Central memory CD8-positive, alpha-beta T cell (primary cell): ENCODE results near the gene GINS1.

ENCODE experiments used
- ATAC-seq: fragments of 150-1000 bp; cut with Tn5 transposase; replicated peaks from 2 replicates; pipeline ENCODE4 v1.10.0; 2022; ENCODE audit warnings: mild to moderate bottlenecking, moderate FRiP score, moderate number of reproducible peaks; ENCODE audit not compliant: poor library complexity, severe bottlenecking; ENCODE audit errors: extremely low read depth
- DNase-seq, 2 donors: peaks; one replicate each; pipeline ENCODE4 v3.0.0; 2021; ENCODE audit warnings: low spot score in 2 of 2
- H3K27ac Mint-ChIP-seq: one replicate; pipeline ENCODE4 v1.8.0; 2022; ENCODE audit warnings: low read depth, mild to moderate bottlenecking, moderate library complexity, mixed read lengths
- H3K27me3 Mint-ChIP-seq: one replicate; pipeline ENCODE4 v1.8.0; 2022; ENCODE audit warnings: mixed read lengths
- H3K36me3 Mint-ChIP-seq: one replicate; pipeline ENCODE4 v1.8.0; 2022; ENCODE audit warnings: mild to moderate bottlenecking, moderate library complexity, mixed read lengths; ENCODE audit not compliant: insufficient read depth
- H3K4me1 Mint-ChIP-seq: one replicate; pipeline ENCODE4 v1.8.0; 2022; ENCODE audit warnings: mixed read lengths
- H3K4me3 Mint-ChIP-seq: one replicate; pipeline ENCODE4 v1.8.0; 2022; ENCODE audit warnings: mild to moderate bottlenecking, moderate library complexity, mixed read lengths
- H3K9me3 Mint-ChIP-seq: one replicate; pipeline ENCODE4 v1.8.0; 2022; ENCODE audit warnings: mixed read lengths

Gene GINS1

GRCh38 chr20:25376886-25377285 is 30.6 kb upstream of the GINS1 start:
- ATAC-seq = no peak
- H3K36me3 Mint-ChIP-seq = peaks cover 7% of the 10 kb centered on the region
- no peaks in the 10 kb centered on the region for H3K27me3 Mint-ChIP-seq
- no peak overlapping the region for H3K27ac Mint-ChIP-seq
- H3K4me3 Mint-ChIP-seq = no peak overlapping the region
- DNase-seq = no peak
- H3K4me1 Mint-ChIP-seq = peaks cover 52% of the 10 kb centered on the region
- H3K9me3 Mint-ChIP-seq = no peaks in the 10 kb centered on the region

GRCh38 chr20:25378189-25378883 is 29.1 kb upstream of the GINS1 start:
- Mint-ChIP-seq H3K9me3 (no peaks in the 10 kb centered on the region), H3K27me3 (no peaks in the 10 kb centered on the region), H3K36me3 (peaks cover 5% of the 10 kb centered on the region), H3K4me3 (no peak overlapping the region), H3K4me1 (peaks cover 66% of the 10 kb centered on the region), H3K27ac (no peak overlapping the region)
- ATAC-seq (no peak), DNase-seq (no peak)

GRCh38 chr20:25378884-25379733 is 28.4 kb upstream of the GINS1 start:
- peaks cover 5% of the 10 kb centered on the region for H3K36me3 Mint-ChIP-seq
- peaks cover 64% of the 10 kb centered on the region for H3K4me1 Mint-ChIP-seq
- H3K27ac Mint-ChIP-seq = no peak overlapping the region
- no peaks in the 10 kb centered on the region for H3K9me3 Mint-ChIP-seq
- no peak for ATAC-seq
- H3K27me3 Mint-ChIP-seq = no peaks in the 10 kb centered on the region
- H3K4me3 Mint-ChIP-seq = no peak overlapping the region
- DNase-seq = no peak

GRCh38 chr20:25380945-25381614 is 26.4 kb upstream of the GINS1 start:
- peak overlapping the region; percentile 30 for H3K27ac Mint-ChIP-seq
- H3K9me3 Mint-ChIP-seq = no peaks in the 10 kb centered on the region
- H3K36me3 Mint-ChIP-seq = peaks cover 5% of the 10 kb centered on the region
- H3K27me3 Mint-ChIP-seq = no peaks in the 10 kb centered on the region
- ATAC-seq (no peak), DNase-seq (no peak)
- peaks cover 52% of the 10 kb centered on the region for H3K4me1 Mint-ChIP-seq
- no peak overlapping the region for H3K4me3 Mint-ChIP-seq

GRCh38 chr20:25382704-25383370 is 24.6 kb upstream of the GINS1 start:
- no peaks in the 10 kb centered on the region for H3K27me3 Mint-ChIP-seq
- no peak for ATAC-seq
- H3K36me3 Mint-ChIP-seq = peaks cover 7% of the 10 kb centered on the region
- H3K4me1 Mint-ChIP-seq = peaks cover 49% of the 10 kb centered on the region
- no peak overlapping the region for H3K4me3 Mint-ChIP-seq
- no peak for DNase-seq
- H3K27ac Mint-ChIP-seq = no peak overlapping the region
- no peaks in the 10 kb centered on the region for H3K9me3 Mint-ChIP-seq

GRCh38 chr20:25389401-25389857 is 18.0 kb upstream of the GINS1 start:
- Mint-ChIP-seq H3K27me3 (no peaks in the 10 kb centered on the region), H3K36me3 (peaks cover 7% of the 10 kb centered on the region), H3K27ac (no peak overlapping the region), H3K9me3 (no peaks in the 10 kb centered on the region), H3K4me1 (peaks cover 11% of the 10 kb centered on the region), H3K4me3 (peak overlapping the region; percentile 79)
- no peak for DNase-seq
- no peak for ATAC-seq

GRCh38 chr20:25389858-25390537 is 17.5 kb upstream of the GINS1 start:
- DNase-seq = no peak
- Mint-ChIP-seq H3K27me3 (no peaks in the 10 kb centered on the region), H3K4me1 (peaks cover 11% of the 10 kb centered on the region), H3K36me3 (peaks cover 7% of the 10 kb centered on the region), H3K9me3 (no peaks in the 10 kb centered on the region), H3K4me3 (peak overlapping the region; percentile 79), H3K27ac (no peak overlapping the region)
- no peak for ATAC-seq

- ATAC-seq (peak; percentile 95), DNase-seq (peak; percentile 81 to 89)
- Mint-ChIP-seq H3K4me3 (peak within 1 kb of the TSS; percentile 79), H3K4me1 (peaks cover 11% of the 10 kb centered on the region), H3K9me3 (no peaks in the 10 kb centered on the region), H3K27ac (peak within 1 kb of the TSS; percentile 64), H3K27me3 (no peaks in the 10 kb centered on the region), H3K36me3 (peaks cover 7% of the 10 kb centered on the region)
Observed at GRCh38 chr20:25390538-25391528, 16.6 kb upstream of the GINS1 start, which contains the start of gene ABHD12. Gene ABHD12 (minus strand): TSS chr20:25390835. CDS start chr20:25390703, 132 bp downstream.

GRCh38 chr20:25394276-25394675 is 13.2 kb upstream of the GINS1 start:
- ATAC-seq (no peak), DNase-seq (no peak)
- no peak overlapping the region for H3K4me3 Mint-ChIP-seq
- H3K9me3 Mint-ChIP-seq = no peaks in the 10 kb centered on the region
- no peak overlapping the region for H3K27ac Mint-ChIP-seq
- H3K4me1 Mint-ChIP-seq = peaks cover 3% of the 10 kb centered on the region
- H3K36me3 Mint-ChIP-seq = peaks cover 4% of the 10 kb centered on the region
- no peaks in the 10 kb centered on the region for H3K27me3 Mint-ChIP-seq

GRCh38 chr20:25394996-25395395 is 12.5 kb upstream of the GINS1 start:
- no peak for DNase-seq
- ATAC-seq = no peak
- Mint-ChIP-seq H3K4me3 (no peak overlapping the region), H3K36me3 (peaks cover 4% of the 10 kb centered on the region), H3K9me3 (no peaks in the 10 kb centered on the region), H3K27me3 (no peaks in the 10 kb centered on the region), H3K27ac (no peak overlapping the region), H3K4me1 (no peaks in the 10 kb centered on the region)

- ATAC-seq = no peak
- peaks cover 4% of the 10 kb centered on the region for H3K36me3 Mint-ChIP-seq
- no peak overlapping the region for H3K27ac Mint-ChIP-seq
Observed at GRCh38 chr20:25397096-25397495, 10.4 kb upstream of the GINS1 start.

More at GRCh38 chr20:25397096-25397495, 10.4 kb upstream of the GINS1 start:
- no peak for DNase-seq
- H3K9me3 Mint-ChIP-seq = no peaks in the 10 kb centered on the region
- H3K4me3 Mint-ChIP-seq = no peak overlapping the region
- H3K27me3 Mint-ChIP-seq = no peaks in the 10 kb centered on the region
- no peaks in the 10 kb centered on the region for H3K4me1 Mint-ChIP-seq
